Parathyroid adenoma (tissue), 2 donors: Measurements from ENCODE around the gene MAPRE2.
"Not testable (repeated sequence)": the region's sequence is repeated elsewhere in the genome, so short reads cannot be mapped to it uniquely, and the experiment has no call there.

Experiments
- H2AFZ ChIP-seq: fragments of 300-600 bp; sonication (generic); one replicate; pipeline ENCODE4 v1.7.0; 2017; ENCODE audit warnings: antibody characterized with exemption, mild to moderate bottlenecking
- H3K27ac ChIP-seq: fragments of 300-600 bp; sonication (generic); one replicate; pipeline ENCODE4 v1.7.0; 2017
- H3K27me3 ChIP-seq: fragments of 300-600 bp; sonication (generic); one replicate; pipeline ENCODE4 v1.7.0; 2017; ENCODE audit warnings: low read length; ENCODE audit not compliant: control insufficient read depth, insufficient read depth
- H3K36me3 ChIP-seq: fragments of 300-600 bp; sonication (generic); one replicate; pipeline ENCODE4 v1.7.0; 2017; ENCODE audit warnings: low read length; ENCODE audit not compliant: control insufficient read depth, insufficient read depth
- H3K4me1 ChIP-seq: fragments of 300-600 bp; sonication (generic); one replicate; pipeline ENCODE4 v1.7.0; 2017; ENCODE audit warnings: control low read depth
- H3K4me2 ChIP-seq: fragments of 300-600 bp; sonication (generic); one replicate; pipeline ENCODE4 v1.7.0; 2017; ENCODE audit warnings: low read length
- H3K4me3 ChIP-seq: fragments of 300-600 bp; sonication (generic); one replicate; pipeline ENCODE4 v1.7.0; 2017; ENCODE audit warnings: low read depth, low read length
- H3K79me2 ChIP-seq: fragments of 300-600 bp; sonication (generic); one replicate; pipeline ENCODE4 v1.7.0; 2017; ENCODE audit warnings: control low read depth
- H3K9ac ChIP-seq: fragments of 300-600 bp; sonication (generic); one replicate; pipeline ENCODE4 v1.7.0; 2017; ENCODE audit warnings: mild to moderate bottlenecking
- H3K9me3 ChIP-seq: fragments of 300-600 bp; sonication (generic); one replicate; pipeline ENCODE4 v1.7.0; 2017; ENCODE audit warnings: low read length; ENCODE audit not compliant: control insufficient read depth
- TF ChIP-seq, protein P1 (sequence below): fragments of 300-600 bp; sonication (generic); IDR thresholded peaks from one replicate; pipeline ENCODE4 v1.7.0; 2017; ENCODE audit warnings: antibody characterized with exemption, mild to moderate bottlenecking
- donor health status: primary hyperparathyroidism.

MAPRE2 gene

DNA sequence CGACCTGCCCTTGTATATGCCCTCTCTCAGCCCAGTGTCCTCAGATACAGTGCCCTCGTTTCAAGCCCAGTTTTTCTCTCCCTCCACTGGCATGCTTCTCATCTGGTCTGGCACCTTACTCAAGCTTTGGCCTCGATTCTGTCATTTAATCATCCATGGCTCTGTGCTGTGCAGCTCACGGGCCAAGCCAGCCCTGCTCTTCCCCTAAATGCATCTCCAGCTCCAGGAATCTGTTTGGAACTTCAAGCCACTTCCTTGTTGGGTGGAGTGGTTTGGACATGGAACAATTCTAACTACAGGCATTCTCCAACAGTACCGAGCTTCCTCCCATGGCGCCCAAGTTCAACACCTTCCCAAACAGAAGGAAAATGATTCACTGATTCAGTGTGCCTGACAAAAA lies 122.9 kb downstream of the MAPRE2 start:
- TF ChIP-seq, protein P1, sequence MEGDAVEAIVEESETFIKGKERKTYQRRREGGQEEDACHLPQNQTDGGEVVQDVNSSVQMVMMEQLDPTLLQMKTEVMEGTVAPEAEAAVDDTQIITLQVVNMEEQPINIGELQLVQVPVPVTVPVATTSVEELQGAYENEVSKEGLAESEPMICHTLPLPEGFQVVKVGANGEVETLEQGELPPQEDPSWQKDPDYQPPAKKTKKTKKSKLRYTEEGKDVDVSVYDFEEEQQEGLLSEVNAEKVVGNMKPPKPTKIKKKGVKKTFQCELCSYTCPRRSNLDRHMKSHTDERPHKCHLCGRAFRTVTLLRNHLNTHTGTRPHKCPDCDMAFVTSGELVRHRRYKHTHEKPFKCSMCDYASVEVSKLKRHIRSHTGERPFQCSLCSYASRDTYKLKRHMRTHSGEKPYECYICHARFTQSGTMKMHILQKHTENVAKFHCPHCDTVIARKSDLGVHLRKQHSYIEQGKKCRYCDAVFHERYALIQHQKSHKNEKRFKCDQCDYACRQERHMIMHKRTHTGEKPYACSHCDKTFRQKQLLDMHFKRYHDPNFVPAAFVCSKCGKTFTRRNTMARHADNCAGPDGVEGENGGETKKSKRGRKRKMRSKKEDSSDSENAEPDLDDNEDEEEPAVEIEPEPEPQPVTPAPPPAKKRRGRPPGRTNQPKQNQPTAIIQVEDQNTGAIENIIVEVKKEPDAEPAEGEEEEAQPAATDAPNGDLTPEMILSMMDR = no peak
- Histone ChIP-seq H3K4me3 (no peak overlapping the region), H3K27me3 (no peaks in the 10 kb centered on the region), H2AFZ (no peak overlapping the region), H3K4me2 (no peak overlapping the region), H3K9ac (no peak overlapping the region), H3K79me2 (no peaks in the 10 kb centered on the region), H3K36me3 (no peaks in the 10 kb centered on the region), H3K9me3 (no peaks in the 10 kb centered on the region), H3K4me1 (no peaks in the 10 kb centered on the region), H3K27ac (no peak overlapping the region)

DNA sequence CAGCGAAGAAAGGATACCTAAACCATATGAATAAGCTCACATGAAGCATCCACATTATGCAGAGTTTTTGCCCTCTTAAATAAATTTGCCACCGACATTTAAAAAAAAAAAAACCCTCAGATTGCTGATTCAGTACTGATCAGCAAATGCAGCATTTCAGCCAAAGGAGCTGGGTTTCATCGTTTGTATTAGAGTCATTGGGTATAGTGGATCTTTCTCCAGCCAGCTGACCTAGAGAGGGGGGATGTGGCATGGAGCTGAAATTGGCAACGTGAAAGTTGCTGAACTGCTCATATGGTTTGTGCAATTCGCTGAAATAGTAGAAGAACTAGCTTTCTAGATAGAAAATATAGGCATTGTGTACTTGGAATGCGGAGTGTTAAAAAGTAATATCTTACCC lies 126.1 kb downstream of the MAPRE2 start:
- Histone ChIP-seq H3K4me1 (no peaks in the 10 kb centered on the region), H3K9ac (no peak overlapping the region), H3K4me3 (no peak overlapping the region), H3K36me3 (no peaks in the 10 kb centered on the region), H3K79me2 (no peaks in the 10 kb centered on the region), H3K27me3 (no peaks in the 10 kb centered on the region), H3K27ac (no peak overlapping the region), H2AFZ (no peak overlapping the region), H3K4me2 (no peak overlapping the region), H3K9me3 (no peaks in the 10 kb centered on the region)
- TF ChIP-seq, protein P1 = no peak

DNA sequence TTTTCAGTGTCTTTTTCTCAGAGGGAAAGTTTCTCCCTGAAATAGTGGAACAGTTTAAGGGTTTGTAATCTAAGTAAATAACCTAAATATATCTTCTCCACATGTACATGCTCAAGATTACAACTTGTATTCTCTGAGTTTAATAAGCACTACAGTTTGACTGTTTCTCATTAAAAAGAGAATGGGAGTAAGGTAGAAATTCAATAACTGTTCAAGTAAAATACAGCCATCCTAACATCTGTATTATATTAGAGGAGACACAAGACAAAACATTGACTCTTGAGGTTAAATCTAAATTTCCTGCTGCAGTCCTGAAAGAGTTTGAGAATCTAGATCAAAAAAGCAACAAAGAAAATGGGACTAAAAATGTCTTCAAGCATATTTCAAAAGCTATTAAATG lies 126.6 kb downstream of the MAPRE2 start:
- H3K4me1 ChIP-seq = no peaks in the 10 kb centered on the region
- no peaks in the 10 kb centered on the region for H3K79me2 ChIP-seq
- H2AFZ ChIP-seq = no peak overlapping the region
- TF ChIP-seq, protein P1 = no peak
- no peak overlapping the region for H3K27ac ChIP-seq
- H3K9me3 ChIP-seq = no peaks in the 10 kb centered on the region
- H3K9ac ChIP-seq = no peak overlapping the region
- no peaks in the 10 kb centered on the region for H3K27me3 ChIP-seq
- H3K4me2 ChIP-seq = no peak overlapping the region
- no peaks in the 10 kb centered on the region for H3K36me3 ChIP-seq
- no peak overlapping the region for H3K4me3 ChIP-seq

DNA sequence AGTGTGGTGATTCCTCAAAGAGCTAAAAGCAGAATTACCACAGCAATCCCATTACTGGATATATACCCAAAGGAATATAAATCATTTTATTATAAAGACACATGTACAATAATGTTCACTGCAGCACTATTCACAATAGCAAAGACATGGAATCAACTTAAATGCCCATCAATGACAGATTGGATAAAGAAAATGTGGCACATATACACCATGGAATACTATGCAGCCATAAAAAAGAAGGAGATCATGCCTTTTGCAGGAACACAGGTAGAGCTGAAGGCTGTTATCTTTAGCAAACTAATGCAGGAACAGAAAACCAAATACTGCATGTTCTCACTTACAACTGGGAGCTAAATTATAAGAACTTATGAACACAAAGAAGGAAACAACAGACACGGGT lies 129.1 kb downstream of the MAPRE2 start:
- H3K27ac ChIP-seq, H3K4me1 ChIP-seq, H3K4me2 ChIP-seq, H3K9ac ChIP-seq, H3K79me2 ChIP-seq, H2AFZ ChIP-seq, H3K27me3 ChIP-seq, H3K4me3 ChIP-seq, H3K9me3 ChIP-seq, H3K36me3 ChIP-seq: not testable (repeated sequence)

DNA sequence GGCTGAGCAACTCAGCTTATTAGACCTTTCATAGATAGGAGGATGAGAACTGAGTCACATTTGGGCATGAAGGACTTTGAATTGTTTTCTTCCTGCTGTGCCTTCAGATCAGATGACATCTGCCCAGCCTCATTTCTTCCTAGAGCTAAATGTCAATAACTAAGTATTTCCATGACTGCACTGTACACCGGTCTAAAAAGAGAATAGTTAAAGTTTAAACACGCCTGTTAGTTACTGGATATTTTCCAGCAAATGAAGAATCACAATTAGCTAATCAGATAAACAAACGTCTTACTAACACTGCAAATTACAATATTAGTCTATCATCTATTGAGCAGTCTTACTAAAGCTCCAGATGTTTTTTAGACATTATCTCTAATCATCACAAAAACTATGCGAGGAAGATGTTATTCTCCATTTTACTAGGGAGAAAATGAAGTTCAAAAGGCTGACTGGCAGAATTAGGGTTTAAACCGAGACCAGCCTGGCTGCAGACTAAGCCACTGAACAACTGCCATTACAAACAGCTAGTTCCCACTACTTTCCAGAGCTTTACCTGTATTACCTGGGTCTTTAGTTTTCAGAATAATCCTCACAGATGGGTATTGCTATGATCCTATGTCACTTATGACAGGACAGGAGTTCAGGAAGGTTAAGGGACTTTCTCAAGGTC lies 130.2 kb downstream of the MAPRE2 start:
- H3K27ac ChIP-seq = no peak overlapping the region
- H3K79me2 ChIP-seq = no peaks in the 10 kb centered on the region
- no peaks in the 10 kb centered on the region for H3K4me1 ChIP-seq
- H3K36me3 ChIP-seq = no peaks in the 10 kb centered on the region
- no peaks in the 10 kb centered on the region for H3K27me3 ChIP-seq
- H3K9ac ChIP-seq = no peak overlapping the region
- no peaks in the 10 kb centered on the region for H3K9me3 ChIP-seq
- H2AFZ ChIP-seq = peak overlapping the region; percentile 44
- H3K4me2 ChIP-seq = no peak overlapping the region
- no peak overlapping the region for H3K4me3 ChIP-seq
- TF ChIP-seq, protein P1 = no peak
